Measurements from ENCODE around the gene TMEM60.
A peak's percentile ranks its signal among the peaks of the same experiment; 100 is the strongest.

Gene TMEM60

GRCh38 chr7:77827999-77828398 is 29.8 kb upstream of the TMEM60 start:
- no peaks in the 10 kb centered on the region for H3K27me3 ChIP-seq (ENCODE audit: low read depth, low read length)
- H3K4me1 ChIP-seq (ENCODE audit: low read length) = peaks cover 34% of the 10 kb centered on the region
- 0 out of 2 replicates have a peak, but pooled peaks cover 6% of the 10 kb centered on the region for H4K20me1 ChIP-seq (ENCODE audit: insufficient read depth, low read length)
- TF ChIP-seq EZH2phosphoT487 (IDR thresholded peaks at IDR 0.05; ENCODE audit: low read depth) (no peak), CTCF (IDR thresholded peaks at IDR 0.05; ENCODE audit: low read depth, low read length) (no peak)
- no peak overlapping the region for H3K27ac ChIP-seq (ENCODE audit: low read length)
- H3K36me3 ChIP-seq (replicated peaks; ENCODE audit: low read depth, low read length) = peaks cover 21% of the 10 kb centered on the region
- peaks cover 16% of the 10 kb centered on the region for H3K9me3 ChIP-seq (ENCODE audit: insufficient read depth, low read length)
- no peak overlapping the region for H2AFZ ChIP-seq (ENCODE audit: low read depth, low read length)
- peak overlapping the region; percentile 55 for H3K4me2 ChIP-seq (ENCODE audit: low read length)
- H3K4me3 ChIP-seq (ENCODE audit: low read length) = 0 out of 2 replicates have a peak overlapping the region, but pooled peaks have one; percentile 17
- H3K9ac ChIP-seq (ENCODE audit: low read length) = no peak overlapping the region
- H3K79me2 ChIP-seq (ENCODE audit: low read length) = peaks cover 41% of the 10 kb centered on the region

- 0 out of 2 replicates have a peak, but pooled peaks cover 6% of the 10 kb centered on the region for H4K20me1 ChIP-seq (ENCODE audit: insufficient read depth, low read length)
- peaks cover 34% of the 10 kb centered on the region for H3K4me1 ChIP-seq (ENCODE audit: low read length)
- H3K79me2 ChIP-seq (ENCODE audit: low read length) = peaks cover 54% of the 10 kb centered on the region
- H3K27me3 ChIP-seq (ENCODE audit: low read depth, low read length) = no peaks in the 10 kb centered on the region
- peaks cover 20% of the 10 kb centered on the region for H3K9me3 ChIP-seq (ENCODE audit: insufficient read depth, low read length)
- no peak for TF ChIP-seq EZH2phosphoT487 (IDR thresholded peaks at IDR 0.05; ENCODE audit: low read depth)
- no peak for TF ChIP-seq CTCF (IDR thresholded peaks at IDR 0.05; ENCODE audit: low read depth, low read length)
- H3K9ac ChIP-seq (ENCODE audit: low read length) = no peak overlapping the region
- peaks cover 34% of the 10 kb centered on the region for H3K36me3 ChIP-seq (replicated peaks; ENCODE audit: low read depth, low read length)
- no peak overlapping the region for H3K4me2 ChIP-seq (ENCODE audit: low read length)
- H3K4me3 ChIP-seq (ENCODE audit: low read length) = no peak overlapping the region
- H2AFZ ChIP-seq (ENCODE audit: low read depth, low read length) = no peak overlapping the region
- no peak overlapping the region for H3K27ac ChIP-seq (ENCODE audit: low read length)
Measured at GRCh38 chr7:77826300-77826699, 28.1 kb upstream of the TMEM60 start.

- H3K9ac ChIP-seq (ENCODE audit: low read length) = no peak overlapping the region
- H3K4me3 ChIP-seq (ENCODE audit: low read length) = no peak overlapping the region
- H3K4me2 ChIP-seq (ENCODE audit: low read length) = no peak overlapping the region
- peaks cover 46% of the 10 kb centered on the region for H3K36me3 ChIP-seq (replicated peaks; ENCODE audit: low read depth, low read length)
- 0 out of 2 replicates have a peak, but pooled peaks cover 6% of the 10 kb centered on the region for H4K20me1 ChIP-seq (ENCODE audit: insufficient read depth, low read length)
- TF ChIP-seq CTCF (IDR thresholded peaks at IDR 0.05; ENCODE audit: low read depth, low read length) = no peak
- no peak for TF ChIP-seq EZH2phosphoT487 (IDR thresholded peaks at IDR 0.05; ENCODE audit: low read depth)
- peaks cover 34% of the 10 kb centered on the region for H3K4me1 ChIP-seq (ENCODE audit: low read length)
- no peak overlapping the region for H2AFZ ChIP-seq (ENCODE audit: low read depth, low read length)
- H3K9me3 ChIP-seq (ENCODE audit: insufficient read depth, low read length) = peaks cover 31% of the 10 kb centered on the region
- no peak overlapping the region for H3K27ac ChIP-seq (ENCODE audit: low read length)
- no peaks in the 10 kb centered on the region for H3K27me3 ChIP-seq (ENCODE audit: low read depth, low read length)
- peaks cover 66% of the 10 kb centered on the region for H3K79me2 ChIP-seq (ENCODE audit: low read length)
Measured at GRCh38 chr7:77825131-77825530, 26.9 kb upstream of the TMEM60 start.

GRCh38 chr7:77824636-77825035 is 26.4 kb upstream of the TMEM60 start:
- Histone ChIP-seq H3K36me3 (replicated peaks; ENCODE audit: low read depth, low read length) (peaks cover 47% of the 10 kb centered on the region), H3K4me3 (ENCODE audit: low read length) (no peak overlapping the region), H3K27me3 (ENCODE audit: low read depth, low read length) (no peaks in the 10 kb centered on the region), H3K9me3 (ENCODE audit: insufficient read depth, low read length) (peaks cover 33% of the 10 kb centered on the region), H3K79me2 (ENCODE audit: low read length) (peaks cover 66% of the 10 kb centered on the region), H3K4me2 (ENCODE audit: low read length) (peak overlapping the region; percentile 59), H2AFZ (ENCODE audit: low read depth, low read length) (no peak overlapping the region), H3K27ac (ENCODE audit: low read length) (peak overlapping the region; percentile 61), H3K9ac (ENCODE audit: low read length) (no peak overlapping the region), H3K4me1 (ENCODE audit: low read length) (peaks cover 34% of the 10 kb centered on the region), H4K20me1 (ENCODE audit: insufficient read depth, low read length) (0 out of 2 replicates have a peak, but pooled peaks cover 6% of the 10 kb centered on the region)
- TF ChIP-seq EZH2phosphoT487 (IDR thresholded peaks at IDR 0.05; ENCODE audit: low read depth) = no peak
- TF ChIP-seq CTCF (IDR thresholded peaks at IDR 0.05; ENCODE audit: low read depth, low read length) = no peak

Measured in OCI-LY3 (cell line).